SIG-M5 treated with dmso at 0.1 percent for 504 hours (cell line): ENCODE data around the gene CD58.
"Not testable (repeated sequence)": the region's sequence is repeated elsewhere in the genome, so short reads cannot be mapped to it uniquely, and the experiment has no call there.

Experiments
- DNase-seq: peaks from one replicate; lab custom pipeline; 2025; ENCODE audit not compliant: unreplicated experiment; lab: John Stamatoyannopoulos, UW

CD58 gene, protein sequence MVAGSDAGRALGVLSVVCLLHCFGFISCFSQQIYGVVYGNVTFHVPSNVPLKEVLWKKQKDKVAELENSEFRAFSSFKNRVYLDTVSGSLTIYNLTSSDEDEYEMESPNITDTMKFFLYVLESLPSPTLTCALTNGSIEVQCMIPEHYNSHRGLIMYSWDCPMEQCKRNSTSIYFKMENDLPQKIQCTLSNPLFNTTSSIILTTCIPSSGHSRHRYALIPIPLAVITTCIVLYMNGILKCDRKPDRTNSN

DNA sequence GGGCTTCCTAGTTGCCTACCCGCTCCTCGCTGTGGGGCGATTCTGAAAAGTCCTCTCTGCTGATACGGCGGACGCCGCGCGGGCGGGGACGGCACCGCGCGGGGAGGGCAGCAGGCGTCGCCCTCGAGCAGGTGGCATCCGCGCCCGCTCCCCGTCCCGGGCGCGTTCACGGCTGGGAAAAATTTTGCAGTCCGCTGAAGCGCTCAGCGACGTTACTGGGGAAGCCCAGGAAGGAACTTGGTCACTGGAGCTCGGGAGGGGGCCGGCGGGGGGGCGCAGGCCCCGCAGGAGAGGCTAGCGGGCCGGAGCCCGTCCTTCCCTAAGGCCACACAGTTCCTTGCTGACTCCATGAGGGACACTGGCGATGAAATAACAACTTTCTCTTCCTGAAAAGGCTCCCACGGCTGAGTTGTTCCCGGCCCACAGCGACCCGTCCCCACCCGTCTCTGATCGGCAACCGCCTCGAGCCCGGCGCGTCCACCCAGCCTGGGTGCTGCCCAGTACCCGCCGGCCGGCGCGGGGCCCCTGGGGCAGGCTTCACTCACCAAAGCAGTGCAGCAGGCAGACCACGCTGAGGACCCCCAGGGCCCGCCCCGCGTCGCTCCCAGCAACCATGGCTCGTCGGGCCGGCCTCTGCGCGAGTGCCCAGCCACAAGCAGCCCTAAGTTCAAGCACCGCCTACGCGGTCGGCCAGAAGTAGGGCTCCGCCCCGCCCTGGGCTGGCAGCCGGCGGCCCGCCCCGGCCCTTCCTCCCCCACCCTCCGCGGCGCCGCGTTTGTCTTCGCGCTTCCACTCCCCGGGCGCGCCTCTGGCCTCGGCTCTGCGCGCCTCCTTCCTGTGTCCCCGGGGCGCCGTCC, at the start of gene CD58:
TSS of gene CD58 (minus strand) at position 669 of the 857 bp plus-strand sequence. CDS start at position 615, 54 bp downstream.
- DNase-seq: peak; percentile 81

DNA sequence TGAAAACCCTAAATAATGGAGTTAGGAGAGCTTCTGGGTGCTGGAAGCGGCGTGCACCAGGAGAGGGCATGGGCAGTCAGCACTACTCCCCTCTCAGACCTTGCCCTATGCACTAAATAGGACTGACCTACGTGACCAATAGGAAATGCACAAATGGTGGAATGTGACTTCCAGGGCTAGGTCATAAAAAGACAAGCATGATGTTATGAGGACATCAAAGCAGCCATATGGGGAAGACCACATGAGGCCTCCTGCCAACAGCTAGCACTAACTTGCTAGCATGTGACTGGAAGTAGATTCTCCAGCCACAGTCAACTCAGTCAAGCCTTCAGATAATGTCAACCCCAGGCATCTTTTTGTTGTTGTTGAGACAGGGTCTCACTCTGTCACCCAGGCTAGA, 49.6 kb upstream of the CD58 start:
- DNase-seq: not testable (repeated sequence)

- not testable (repeated sequence) for DNase-seq
Observed at GRCh38 chr1:116619106-116619505, 48.3 kb upstream of the CD58 start.

GRCh38 chr1:116617808-116618207, 47.0 kb upstream of the CD58 start:
- not testable (repeated sequence) for DNase-seq

DNA sequence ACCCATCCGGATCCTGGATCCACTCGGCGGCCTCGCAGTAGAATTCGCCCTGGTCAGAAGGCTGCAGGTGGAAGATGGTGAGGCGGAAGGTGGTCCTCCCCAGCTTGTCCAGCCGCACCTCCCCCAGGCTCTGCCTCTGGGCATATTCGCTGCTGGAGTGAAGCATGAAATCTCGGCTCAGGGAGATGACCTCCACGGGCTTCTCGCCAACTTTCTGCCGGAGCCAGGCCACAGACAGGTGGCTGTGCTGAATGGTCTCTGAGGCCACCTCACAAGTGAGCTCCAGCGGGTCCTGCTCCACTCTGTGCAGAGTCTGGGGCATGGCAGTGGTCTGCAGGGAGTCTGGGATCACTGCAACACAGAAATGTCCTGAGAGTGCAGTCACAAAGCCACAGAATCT, 43.0 kb upstream of the CD58 start:
- not testable (repeated sequence) for DNase-seq

GRCh38 chr1:116609801-116610371, 39.1 kb upstream of the CD58 start:
- not testable (repeated sequence) for DNase-seq

- DNase-seq: not testable (repeated sequence)
Observed at GRCh38 chr1:116608841-116609240, 38.0 kb upstream of the CD58 start.

DNA sequence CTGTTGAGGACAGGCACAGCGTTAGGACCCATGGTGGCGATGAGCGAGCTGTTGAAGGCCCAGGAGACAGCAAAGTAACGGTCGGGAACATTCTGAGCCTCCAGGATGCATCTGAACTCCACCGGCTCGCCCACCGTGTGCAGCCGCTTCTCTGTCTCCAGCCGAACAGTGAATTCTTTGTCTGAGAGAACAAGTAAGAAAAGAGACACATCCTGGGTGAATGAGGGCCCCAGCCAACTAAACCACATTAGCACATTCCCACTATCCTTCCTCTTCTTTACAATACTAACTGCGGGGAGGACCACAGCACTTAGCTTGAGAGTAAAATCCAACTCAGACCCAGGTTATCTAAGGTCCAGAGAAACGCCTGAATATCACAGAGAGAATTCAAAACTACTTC, 37.3 kb upstream of the CD58 start:
- DNase-seq: not testable (repeated sequence)

- DNase-seq: not testable (repeated sequence)
Observed at GRCh38 chr1:116607463-116607862, 36.6 kb upstream of the CD58 start.

GRCh38 chr1:116606067-116606466, 35.2 kb upstream of the CD58 start:
- peak; percentile 73 for DNase-seq

GRCh38 chr1:116605315-116605714, 34.5 kb upstream of the CD58 start:
- DNase-seq: no peak

GRCh38 chr1:116604408-116604807, 33.6 kb upstream of the CD58 start:
- DNase-seq: not testable (repeated sequence)

DNA sequence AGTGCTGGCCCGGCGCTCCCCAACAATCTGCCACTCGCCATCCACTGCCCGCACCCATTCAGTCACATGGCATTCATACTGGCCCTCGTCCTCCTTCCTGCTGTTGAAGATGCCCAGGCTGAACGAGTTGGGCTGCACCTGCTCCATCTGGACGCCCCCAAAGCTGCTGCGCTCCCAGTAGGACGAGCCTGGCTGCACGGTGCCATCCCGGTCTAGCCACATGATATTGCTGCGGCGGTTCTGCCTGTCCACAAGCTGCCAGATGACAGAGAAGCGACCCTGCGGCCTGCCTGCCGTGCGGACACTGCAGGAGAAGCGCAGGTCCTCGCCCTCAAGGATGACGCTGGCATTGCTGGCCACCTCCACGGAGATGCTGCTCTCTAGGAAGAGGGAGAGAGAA, 32.8 kb upstream of the CD58 start:
- DNase-seq: not testable (repeated sequence)

- not testable (repeated sequence) for DNase-seq
Observed at GRCh38 chr1:116599369-116599768, 28.5 kb upstream of the CD58 start.

DNA sequence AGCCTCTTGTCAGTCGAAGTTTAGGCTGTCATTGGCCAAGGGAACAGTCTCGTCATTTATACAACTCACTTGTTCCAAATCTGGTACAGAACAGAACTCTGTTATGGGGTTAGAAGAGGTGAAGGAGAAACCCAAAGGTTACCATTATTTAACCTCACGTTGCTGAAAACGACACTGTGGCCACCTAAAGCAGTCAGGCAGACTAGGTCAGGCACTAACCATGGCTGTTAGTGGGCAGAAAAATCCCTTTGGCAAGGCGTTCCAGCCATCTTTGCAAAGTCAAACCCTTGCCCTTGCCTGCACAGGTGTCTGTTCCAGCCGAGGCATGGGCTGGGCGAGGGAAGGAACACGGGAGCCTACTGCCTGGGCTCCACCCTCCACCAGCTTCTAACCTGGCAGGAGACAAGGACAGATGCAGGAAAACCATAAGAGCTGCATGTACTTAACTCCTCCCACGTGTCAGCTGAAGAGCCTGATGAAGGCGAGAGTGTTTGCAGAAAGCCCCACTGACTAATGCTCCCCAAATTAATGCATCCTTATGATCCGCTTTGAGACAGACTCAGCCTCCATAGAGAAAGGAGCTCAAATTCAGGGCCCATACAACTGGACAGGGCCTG, 27.7 kb upstream of the CD58 start:
- not testable (repeated sequence) for DNase-seq

DNA sequence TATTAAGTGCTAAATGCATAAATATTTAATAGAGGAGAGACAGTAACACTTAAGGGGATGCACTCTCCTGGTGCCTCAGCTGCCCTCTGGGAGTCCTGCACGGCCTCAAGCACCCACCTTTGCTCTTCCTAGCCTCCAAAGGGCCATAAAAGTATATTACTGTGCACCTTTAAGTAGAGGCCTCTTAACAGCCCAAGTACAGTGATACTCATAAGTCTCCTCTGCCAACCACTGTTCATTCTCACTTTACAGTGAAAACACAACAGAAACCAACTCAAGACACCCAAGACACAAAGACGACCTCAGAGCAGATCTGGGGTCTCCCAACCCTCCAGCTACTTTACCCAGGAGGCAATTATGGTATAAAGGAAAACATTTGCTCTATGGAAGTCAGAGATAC, 26.6 kb upstream of the CD58 start:
- not testable (repeated sequence) for DNase-seq

DNA sequence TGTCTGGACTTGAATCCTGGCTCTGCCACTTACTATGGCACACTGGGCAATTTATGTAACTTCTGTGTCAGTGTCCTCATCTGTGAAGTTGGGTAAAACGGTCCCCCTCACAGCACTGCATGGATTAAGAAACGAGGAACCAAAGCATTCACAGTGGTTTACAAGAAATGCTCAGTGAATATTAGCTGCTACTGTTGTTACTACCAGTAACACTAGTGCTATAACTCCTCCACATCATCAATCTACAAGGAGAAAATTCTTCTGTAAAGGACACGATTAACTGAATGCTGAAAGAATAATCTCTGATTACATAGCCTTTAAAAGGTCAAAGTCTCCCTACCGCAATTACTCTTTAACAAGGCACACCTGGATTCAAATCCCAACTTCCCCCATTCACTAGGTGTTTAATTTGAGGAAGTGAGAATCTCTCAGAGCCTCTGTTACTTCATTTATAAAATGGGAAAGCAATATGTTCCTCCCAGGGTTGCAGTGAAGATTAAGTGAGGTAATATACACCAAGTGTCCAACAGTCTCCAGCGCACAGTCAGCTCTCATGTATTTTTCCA, 26.0 kb upstream of the CD58 start:
- not testable (repeated sequence) for DNase-seq

- peak; percentile 19 for DNase-seq
Observed at GRCh38 chr1:116595946-116596741, 25.3 kb upstream of the CD58 start.

DNA sequence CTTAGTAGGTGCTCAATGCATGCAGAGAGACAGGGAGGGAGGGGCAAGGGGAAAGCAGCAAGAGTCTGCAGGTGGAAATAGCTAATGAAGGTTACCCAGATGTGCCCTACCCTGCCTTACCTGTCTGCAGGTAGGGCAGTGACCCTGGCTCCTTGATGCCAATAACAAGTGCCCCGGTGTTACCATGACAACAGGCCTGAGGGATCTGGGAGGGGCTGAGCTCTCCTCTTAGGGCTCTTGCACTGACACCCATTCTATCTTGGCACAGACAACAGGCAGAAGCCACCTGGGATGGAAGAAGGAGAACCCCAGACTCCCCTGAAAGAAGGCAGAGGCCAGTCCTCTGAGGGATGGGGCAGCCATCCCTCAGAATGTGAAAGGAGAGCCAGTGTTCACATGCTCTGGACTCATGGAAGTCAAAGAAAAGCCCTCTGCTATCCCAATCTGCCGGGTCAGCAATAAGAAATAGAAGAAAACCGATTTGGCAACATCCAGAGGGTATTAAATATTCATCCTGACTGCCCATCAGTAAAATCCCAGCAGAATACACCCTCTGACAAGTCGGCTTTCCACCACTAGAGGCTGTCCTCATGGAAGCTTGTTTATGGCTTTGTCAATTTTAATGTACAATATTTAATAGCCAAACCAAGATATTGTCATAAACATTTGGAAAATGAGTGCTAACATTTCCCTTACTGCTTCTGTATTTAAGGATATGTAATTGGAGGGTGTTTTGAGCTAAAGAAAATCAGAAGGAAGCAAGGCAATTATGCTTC, 24.4 kb upstream of the CD58 start:
- not testable (repeated sequence) for DNase-seq
